IPS-18c (cell line): Measurements from ENCODE around the gene HK1.

Experiments
- H3K4me3 ChIP-seq: 2 replicates; pipeline ENCODE4 v1.7.0; 2013; ENCODE audit warnings: low read depth, mild to moderate bottlenecking, low read length, moderate library complexity; ENCODE audit not compliant: insufficient read depth
- H3K9me3 ChIP-seq: one replicate; pipeline ENCODE4 v1.6.1; 2013; ENCODE audit warnings: mild to moderate bottlenecking, low read length, moderate library complexity; ENCODE audit not compliant: control insufficient read depth, insufficient read depth

The HK1 gene

DNA sequence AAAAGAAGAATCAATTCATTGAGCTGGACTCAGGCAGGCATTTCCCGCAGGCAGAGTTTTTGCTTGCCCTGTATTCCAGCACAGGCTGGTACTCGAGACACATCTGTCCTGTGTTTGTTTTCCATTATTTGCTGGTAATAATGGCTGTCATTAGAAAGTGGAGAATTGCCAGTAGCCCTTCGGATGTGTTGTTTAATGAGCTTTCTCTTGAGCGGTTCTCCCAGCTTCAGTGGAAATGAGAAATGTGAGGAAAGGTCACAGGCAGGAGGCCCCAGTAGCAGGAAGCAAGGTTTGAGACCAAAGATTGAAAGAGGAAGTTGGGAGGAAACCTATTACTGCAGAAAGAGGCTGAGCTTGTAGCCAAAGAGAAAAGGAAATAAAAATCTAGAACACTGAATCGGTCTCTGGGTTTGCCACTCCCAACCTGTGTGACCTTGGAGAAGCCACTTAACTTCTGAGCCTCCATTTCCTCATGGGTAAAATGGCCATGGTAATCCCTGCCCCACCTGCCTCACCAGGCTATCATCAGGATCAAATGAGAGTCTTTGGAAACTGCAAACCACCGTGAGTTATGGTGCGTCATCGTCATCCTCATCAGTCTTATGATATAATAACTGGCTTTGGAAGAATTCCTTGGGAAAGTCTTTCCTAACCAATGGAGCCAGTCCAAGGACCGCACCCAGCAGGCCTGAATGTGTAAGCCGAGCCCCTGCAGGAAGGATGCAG, 70.7 kb downstream of the HK1 start:
- Histone ChIP-seq H3K4me3 (no peak overlapping the region), H3K9me3 (no peaks in the 10 kb centered on the region)

DNA sequence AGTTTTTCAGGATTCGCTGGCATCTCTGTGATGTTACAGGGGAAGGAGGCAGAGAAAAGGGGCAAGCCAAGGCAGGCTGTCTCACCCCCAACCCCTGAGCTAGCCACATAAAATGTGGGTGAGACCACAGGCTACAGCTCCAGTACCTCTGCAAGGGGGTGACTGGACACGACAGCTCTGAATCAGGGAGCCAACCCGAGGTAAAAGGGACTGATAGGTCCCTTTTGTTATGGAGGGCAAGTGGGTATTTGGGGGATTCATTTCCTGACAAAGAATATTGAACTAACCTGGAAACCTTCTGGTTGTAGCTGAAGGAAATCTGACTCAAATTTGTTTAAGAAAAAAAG, 71.2 kb downstream of the HK1 start:
- no peak overlapping the region for H3K4me3 ChIP-seq
- H3K9me3 ChIP-seq = no peaks in the 10 kb centered on the region

DNA sequence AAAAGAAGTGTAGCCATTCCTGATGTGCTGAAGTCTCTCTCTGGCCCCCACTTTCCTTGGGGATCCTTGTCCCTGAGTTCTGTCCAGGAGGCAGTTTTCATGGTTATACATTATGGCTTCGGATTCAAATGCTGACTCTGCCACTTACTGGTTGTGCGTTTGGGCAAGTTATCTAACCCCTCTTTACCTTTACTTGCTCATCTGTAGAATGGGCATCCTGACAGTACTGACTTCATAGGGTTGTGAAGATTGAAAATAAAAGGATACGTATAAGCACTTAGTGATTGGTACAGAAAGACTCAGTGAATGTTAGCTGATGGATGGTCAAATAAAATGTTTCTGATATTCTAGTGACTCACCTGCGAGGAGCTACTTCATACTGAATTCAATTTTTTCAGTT, 73.3 kb downstream of the HK1 start:
- Histone ChIP-seq H3K4me3 (no peak overlapping the region), H3K9me3 (no peaks in the 10 kb centered on the region)

DNA sequence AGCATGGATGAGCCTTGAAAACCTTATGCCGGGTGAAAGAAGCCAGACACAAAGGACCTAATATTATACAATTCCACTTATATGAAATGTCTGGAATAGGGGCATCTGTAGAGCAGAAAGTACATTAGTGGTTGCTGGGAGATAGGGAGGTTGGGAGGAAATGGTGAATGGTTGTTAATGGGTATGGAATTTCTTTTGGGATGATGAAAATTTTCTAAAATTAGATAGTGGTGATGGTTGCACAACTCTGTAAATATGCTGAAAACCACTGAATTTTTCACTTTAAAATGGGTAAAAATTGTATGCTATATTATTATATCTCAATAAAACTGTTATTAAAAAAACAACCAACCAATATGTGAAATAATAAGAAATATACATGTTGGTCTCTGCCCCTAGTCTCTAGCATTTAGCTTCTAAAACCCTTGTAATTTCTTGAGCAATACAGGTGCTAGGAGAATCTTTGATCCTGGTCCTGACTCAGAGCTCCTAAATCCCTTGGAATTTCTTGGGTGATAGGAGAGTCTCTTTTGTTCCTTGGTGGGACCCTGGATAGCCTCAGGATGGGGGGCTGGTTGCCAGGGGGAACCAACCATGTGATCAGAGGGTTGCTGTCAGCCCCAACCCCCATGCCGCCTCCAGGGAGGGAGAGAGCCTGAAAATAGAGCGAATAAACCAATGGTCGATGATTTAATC, 74.4 kb downstream of the HK1 start:
- Histone ChIP-seq H3K9me3 (no peaks in the 10 kb centered on the region), H3K4me3 (no peak overlapping the region)

DNA sequence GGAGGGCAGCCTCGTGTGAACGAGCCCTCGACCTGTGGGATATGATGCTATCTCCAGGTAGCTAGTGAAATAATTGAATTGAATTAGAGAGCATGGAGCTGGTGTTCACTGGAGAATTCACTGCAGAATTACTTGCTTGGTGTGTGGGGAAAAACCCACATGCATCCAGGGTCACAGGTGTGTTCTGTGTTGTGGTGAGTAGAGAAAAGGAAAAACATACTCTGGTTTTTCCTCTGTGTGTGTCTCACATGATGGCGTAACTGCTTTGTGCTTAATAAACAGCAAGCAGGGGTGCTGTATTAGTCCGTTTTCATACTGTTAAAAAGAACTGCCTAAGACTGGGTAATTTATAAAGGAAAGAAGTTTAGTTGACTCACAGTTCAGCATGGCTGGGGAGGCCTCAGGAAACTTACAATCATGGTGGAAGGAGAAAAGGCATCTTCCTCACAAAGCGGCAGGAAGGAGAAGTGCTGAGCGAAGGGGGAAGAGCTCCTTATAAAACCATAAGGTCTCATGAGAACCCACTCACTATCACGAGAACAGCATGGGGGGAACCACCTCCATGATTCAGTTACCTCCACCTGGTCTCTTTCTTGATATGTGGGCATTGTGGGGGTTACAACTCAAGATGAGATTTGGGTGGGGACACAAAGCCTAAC, 75.8 kb downstream of the HK1 start:
- Histone ChIP-seq H3K4me3 (no peak overlapping the region), H3K9me3 (no peaks in the 10 kb centered on the region)

DNA sequence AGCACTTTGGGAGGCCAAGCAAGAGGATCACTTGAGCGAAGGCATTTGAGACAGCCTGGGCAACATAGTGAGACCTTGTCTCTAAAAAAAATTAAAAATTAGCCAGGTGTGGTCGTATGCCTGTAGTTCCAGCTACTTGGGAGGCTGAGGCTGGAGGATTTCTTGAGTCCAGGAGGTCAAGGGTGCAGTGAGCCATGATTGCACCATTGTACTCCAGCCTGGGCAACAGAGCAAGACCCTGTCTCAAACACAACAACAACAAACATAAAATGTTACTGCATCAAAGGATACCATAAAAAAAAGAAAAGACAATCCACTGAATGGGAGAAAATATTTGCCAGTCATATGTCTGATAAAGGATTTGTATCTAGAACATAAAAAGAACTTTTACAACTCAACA, 77.9 kb downstream of the HK1 start:
- H3K9me3 ChIP-seq = no peaks in the 10 kb centered on the region
- H3K4me3 ChIP-seq = no peak overlapping the region

DNA sequence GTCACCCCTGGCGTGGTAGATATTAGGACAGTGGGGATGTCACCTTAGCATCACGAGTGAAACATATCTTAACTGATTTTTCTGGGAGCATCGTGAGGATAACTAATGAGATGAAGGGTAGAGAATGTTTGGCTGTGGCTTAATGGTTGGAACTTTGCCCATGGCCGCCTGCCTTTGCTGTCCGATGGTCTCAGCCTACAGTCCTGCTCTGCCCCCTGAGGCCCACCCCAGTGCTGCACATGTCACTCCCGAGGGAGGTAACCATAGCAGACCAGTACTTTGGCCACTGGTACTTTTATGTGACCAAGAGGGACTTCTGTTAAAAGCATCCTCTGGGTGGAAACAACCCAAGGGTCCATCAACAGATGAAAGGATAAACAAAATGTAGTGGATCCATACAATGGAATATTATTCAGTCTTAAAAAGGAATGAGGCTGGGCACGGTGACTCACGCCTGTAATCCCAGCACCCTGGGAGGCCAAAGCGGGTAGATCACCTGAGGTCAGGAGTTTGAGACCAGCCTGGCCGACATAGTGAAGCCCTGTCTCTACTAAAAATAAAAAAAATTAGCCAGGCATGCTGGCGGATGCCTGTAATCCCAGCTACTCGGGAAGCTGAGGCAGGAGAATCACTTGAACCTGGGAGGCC, 80.0 kb downstream of the HK1 start:
- H3K4me3 ChIP-seq = no peak overlapping the region
- H3K9me3 ChIP-seq = no peaks in the 10 kb centered on the region

DNA sequence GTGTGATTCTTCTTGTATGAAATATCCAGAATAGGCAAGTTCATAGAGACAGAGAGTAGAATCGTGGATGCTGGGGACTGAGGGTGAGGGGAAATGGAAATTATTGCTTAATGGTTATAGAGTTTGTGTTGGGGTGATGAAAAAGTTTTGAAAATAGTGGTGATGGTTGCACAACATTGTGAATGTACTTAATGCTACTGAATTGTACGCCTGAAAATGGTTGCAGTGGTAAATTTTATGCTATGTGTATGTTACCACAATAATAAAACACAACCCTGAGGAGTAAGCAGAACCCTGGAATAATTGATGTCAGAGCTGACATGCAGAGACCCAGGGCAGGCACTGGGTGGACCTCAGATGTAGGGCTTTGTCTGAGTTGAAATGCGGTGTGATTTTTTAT, 80.9 kb downstream of the HK1 start:
- no peak overlapping the region for H3K4me3 ChIP-seq
- no peaks in the 10 kb centered on the region for H3K9me3 ChIP-seq

DNA sequence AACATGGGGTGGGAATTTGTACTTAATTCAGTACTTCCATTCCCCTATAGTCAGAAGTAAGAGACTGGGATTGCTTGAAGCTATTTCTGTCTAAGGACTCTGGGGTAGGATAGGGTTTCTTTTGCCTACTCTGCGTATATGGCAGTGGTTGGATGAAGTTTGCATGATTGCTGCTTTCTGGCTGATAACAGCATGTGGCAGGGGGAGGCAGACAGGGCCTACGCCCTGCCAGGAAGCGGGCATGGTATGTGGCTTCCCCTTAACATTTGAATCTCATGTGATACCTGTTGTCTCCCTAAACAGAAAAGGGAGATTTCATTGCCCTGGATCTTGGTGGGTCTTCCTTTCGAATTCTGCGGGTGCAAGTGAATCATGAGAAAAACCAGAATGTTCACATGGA, 81.3 kb downstream of the HK1 start:
- H3K9me3 ChIP-seq = no peaks in the 10 kb centered on the region
- no peak overlapping the region for H3K4me3 ChIP-seq

DNA sequence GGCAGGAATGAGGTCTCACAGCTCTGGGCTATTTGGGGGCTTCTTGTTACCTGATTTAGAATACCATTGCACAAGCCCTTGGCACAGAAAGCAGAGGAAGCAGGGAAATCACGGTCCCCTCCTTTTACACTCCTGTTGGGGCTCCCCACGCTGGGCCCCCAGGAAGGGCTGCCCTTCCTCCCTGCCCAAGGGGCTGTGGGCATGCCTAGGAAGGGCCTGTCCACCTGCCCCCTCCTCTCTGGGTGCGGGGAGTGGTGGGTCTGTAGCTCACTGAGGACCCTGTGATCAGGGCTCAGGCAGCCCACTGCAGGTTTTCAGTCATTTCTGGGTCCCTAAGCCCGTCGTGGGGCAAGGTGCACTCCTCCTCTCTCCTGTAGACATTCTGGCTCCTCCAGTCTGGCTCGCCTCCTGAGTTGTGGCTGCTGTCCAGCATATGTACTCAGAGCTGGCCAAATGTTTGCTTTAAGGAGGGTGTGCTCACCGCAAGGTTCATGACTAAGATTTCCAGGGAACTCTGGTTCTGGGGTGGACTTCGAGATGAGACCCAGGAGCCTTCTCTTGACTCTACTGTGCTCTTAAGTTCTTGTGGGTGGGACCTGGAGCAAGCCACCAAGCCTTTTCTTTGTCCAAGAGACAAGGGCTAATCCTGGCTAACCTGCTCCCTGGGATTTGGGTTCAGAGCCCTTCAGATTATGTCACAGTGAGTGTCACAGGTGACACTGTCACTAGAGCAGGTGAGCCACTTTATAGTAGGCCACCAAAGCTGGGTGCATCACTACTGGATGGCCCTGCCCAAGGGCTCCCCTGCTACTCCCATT, 82.4 kb downstream of the HK1 start:
- Histone ChIP-seq H3K9me3 (no peaks in the 10 kb centered on the region), H3K4me3 (no peak overlapping the region)

DNA sequence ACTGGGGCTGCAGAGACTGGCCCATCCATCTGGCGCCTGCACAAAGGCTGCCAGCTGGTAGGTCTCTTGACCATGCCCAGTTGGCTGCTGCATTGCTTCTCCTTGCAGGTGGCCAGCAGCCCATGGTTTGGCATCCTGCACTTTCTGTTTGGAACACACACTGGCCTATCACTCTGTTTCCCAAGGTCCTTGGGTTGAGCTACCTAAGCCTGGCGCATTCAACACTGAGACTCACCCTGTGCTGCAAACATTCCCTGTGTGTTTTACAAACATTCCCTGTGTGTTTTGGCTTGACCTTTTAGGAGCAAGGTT, 83.0 kb downstream of the HK1 start:
- Histone ChIP-seq H3K9me3 (no peaks in the 10 kb centered on the region), H3K4me3 (no peak overlapping the region)

DNA sequence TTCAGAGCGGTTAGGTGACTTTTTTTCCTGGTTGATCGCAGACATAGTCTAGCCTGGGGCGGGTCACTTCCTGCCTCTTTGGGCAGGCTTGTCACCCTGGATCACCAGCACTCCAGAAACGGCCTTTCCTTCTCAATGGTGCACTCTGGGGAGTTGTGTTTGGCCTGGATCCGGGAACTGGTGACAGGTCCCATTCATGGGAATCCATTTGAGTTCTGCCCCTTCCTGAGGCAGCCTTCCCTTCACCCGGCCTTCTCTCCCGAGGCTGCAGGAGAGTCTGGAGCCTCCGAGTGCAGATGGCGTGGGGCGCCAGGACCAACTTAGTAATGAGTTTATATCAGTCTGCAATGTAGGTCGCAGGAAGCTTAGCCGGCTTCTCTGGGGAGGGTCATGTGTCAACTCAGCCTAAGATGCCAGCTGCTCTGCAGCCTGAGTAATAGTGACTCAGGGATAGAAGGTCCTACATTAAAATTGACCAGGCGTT, 84.2 kb downstream of the HK1 start:
- H3K9me3 ChIP-seq = no peaks in the 10 kb centered on the region
- no peak overlapping the region for H3K4me3 ChIP-seq

DNA sequence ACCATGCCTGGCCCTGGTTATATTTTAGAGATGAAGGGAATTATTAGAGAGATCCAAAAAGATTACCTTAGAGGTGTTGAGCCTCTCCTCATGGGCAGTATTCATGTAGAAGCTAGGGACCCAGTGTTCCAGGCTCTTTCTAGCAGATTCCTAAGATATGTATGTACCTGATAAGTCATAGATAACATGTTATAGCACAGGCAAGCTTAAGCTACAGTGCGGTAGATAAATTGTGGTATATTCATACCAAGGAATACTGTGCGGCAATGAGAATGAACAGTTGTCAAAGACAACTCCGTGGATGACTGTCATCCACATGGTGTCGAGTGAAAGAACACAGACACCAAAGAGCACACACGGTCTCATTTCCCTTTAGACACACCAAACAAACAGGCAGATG, 85.4 kb downstream of the HK1 start:
- Histone ChIP-seq H3K9me3 (no peaks in the 10 kb centered on the region), H3K4me3 (no peak overlapping the region)

DNA sequence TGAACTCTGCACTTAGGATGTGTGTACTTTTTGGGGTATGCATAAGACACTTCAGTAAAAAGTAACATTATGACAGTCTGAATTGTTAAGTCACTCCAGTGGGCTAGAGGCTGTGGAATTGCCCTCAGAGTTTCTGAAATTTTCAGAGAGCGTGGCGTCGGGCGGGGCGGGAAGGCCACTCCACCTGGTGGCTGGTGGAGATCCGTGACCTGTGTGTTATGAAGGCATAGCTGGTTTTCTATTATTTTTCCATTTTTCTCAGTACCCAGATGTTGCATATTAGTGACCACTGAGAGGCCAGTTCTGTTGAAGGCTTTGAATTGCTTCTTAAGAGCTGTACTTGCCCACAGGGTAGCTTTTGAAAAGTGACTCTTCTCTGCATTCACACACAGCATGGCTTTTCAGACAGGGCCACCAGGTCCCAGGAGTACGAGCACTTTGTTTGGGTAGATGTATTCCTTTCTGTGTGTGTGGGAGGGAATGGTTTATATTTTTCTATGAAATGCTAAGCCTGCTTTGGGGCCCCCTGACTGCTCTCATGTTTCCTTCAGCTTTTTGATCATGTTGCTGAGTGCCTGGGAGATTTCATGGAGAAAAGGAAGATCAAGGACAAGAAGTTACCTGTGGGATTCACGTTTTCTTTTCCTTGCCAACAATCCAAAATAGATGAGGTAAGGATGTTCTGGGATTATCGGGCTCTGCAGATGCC, 86.1 kb downstream of the HK1 start:
- Histone ChIP-seq H3K4me3 (no peak overlapping the region), H3K9me3 (no peaks in the 10 kb centered on the region)

DNA sequence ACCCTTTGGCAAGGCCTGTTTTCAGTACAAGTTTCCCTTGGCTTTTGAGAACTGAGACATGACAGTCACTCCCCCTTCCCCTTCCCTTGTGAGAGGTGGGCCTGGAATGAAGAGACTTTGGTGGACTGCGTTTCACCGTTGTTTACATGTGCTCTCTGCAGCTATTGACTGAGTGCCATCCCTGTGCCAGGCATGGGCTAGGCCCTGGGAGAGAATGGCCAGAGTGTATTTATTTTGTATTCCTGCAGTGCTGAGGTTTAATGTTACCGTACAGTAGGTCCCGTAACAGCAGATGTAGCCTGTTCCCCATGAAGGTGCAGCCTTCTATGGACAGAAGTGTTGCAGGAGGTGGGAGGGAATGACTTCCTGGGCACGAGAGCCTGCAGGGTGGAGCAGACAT, 88.4 kb downstream of the HK1 start:
- no peaks in the 10 kb centered on the region for H3K9me3 ChIP-seq
- H3K4me3 ChIP-seq = no peak overlapping the region

DNA sequence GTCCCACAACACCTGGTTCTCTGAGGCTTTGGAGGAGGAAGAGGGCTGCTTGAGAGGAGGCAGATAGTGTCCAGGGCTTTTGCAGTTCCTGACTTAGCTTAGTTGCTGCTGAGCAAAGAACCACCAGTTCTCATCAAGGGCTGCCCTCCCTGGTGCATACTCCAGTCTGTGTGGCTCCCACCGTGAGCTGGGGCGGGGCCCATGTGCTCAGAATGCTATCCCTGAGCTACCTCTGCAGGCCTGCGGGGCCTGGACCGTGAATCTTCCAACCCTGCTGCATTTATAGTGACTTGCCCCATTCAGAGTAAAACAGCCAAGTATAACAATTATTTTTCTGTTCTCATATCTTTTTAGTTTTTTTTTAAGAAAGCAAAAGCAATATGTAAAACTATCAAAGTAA, 89.2 kb downstream of the HK1 start:
- Histone ChIP-seq H3K9me3 (no peaks in the 10 kb centered on the region), H3K4me3 (no peak overlapping the region)
